Smooth muscle cell (in vitro differentiated cells): ENCODE results near the gene SNX9. TPM values are rescaled to one million over a fixed set of nuclear protein-coding genes. Genes with fewer than 3 reads are reported as not detected.

Source experiments
- DNase-seq: peaks from one replicate; lab custom pipeline; 2025; ENCODE audit not compliant: unreplicated experiment; lab: John Stamatoyannopoulos, UW
- H2AFZ ChIP-seq: fragments of 200-600 bp; sonication (generic); 2 replicates; pipeline ENCODE4 v1.6.0; 2016; ENCODE audit warnings: antibody characterized with exemption, low read depth, mild to moderate bottlenecking
- H3F3A ChIP-seq: fragments of 200-600 bp; sonication (generic); 2 replicates; pipeline ENCODE4 v1.6.0; 2017; ENCODE audit warnings: antibody characterized with exemption, low read depth
- H3K27ac ChIP-seq: fragments of 200-600 bp; sonication (generic); 2 replicates; pipeline ENCODE4 v1.5.1; 2016; ENCODE audit warnings: low read depth, mild to moderate bottlenecking
- H3K27me3 ChIP-seq: fragments of 200-600 bp; sonication (generic); 2 replicates; pipeline ENCODE4 v1.6.1; 2016; ENCODE audit warnings: low read depth, mild to moderate bottlenecking
- H3K36me3 ChIP-seq: fragments of 200-600 bp; sonication (generic); 2 replicates; pipeline ENCODE4 v1.5.1; 2016; ENCODE audit warnings: low read depth
- H3K4me1 ChIP-seq: fragments of 200-600 bp; sonication (generic); 2 replicates; pipeline ENCODE4 v1.5.1; 2016; ENCODE audit warnings: low read depth
- H3K4me2 ChIP-seq: fragments of 200-600 bp; sonication (generic); 2 replicates; pipeline ENCODE4 v1.6.0; 2016; ENCODE audit warnings: mild to moderate bottlenecking
- H3K4me3 ChIP-seq: fragments of 200-600 bp; sonication (generic); 2 replicates; pipeline ENCODE4 v1.5.1; 2016; ENCODE audit warnings: mild to moderate bottlenecking
- H3K79me2 ChIP-seq: fragments of 200-600 bp; sonication (generic); 2 replicates; pipeline ENCODE4 v1.6.0; 2016; ENCODE audit warnings: low read depth, mild to moderate bottlenecking
- H3K9ac ChIP-seq: fragments of 200-600 bp; sonication (generic); 2 replicates; pipeline ENCODE4 v1.6.0; 2016; ENCODE audit warnings: low read depth
- H3K9me3 ChIP-seq: fragments of 200-600 bp; sonication (generic); replicated peaks from 2 replicates; pipeline ENCODE4 v1.5.1; 2016; ENCODE audit warnings: low read depth
- H4K20me1 ChIP-seq: fragments of 200-600 bp; sonication (generic); 2 replicates; pipeline ENCODE4 v1.6.0; 2016; ENCODE audit warnings: low read depth
- CTCF ChIP-seq: fragments of 200-600 bp; sonication (generic); IDR thresholded peaks from 2 replicates; pipeline ENCODE4 v1.5.1; 2017; ENCODE audit warnings: borderline replicate concordance, mild to moderate bottlenecking, antibody characterized with exemption; ENCODE audit not compliant: insufficient read depth, poor library complexity, severe bottlenecking
- WGBS: methylation state at CpG from one replicate; pipeline ENCODE4 v1.1.7; 2016; ENCODE audit warnings: low lambda C conversion rate; 5-methylcytosine and 5-hydroxymethylcytosine counted together
- polyA plus RNA-seq: library from polyadenylated mRNA; unstranded; fragments of >200 nt; fragmentation: Nextera tagmentation; extraction: Ambion mirVana; gene quantifications from 2 replicates; pipeline ENCODE4 v1.2.1, GENCODE V29; 2016
- total RNA-seq: library from RNA; depleted of rRNA; stranded (reverse); fragments of >200 nt; gene quantifications from 2 replicates; pipeline ENCODE4 v1.2.3, GENCODE V29; 2014

The SNX9 gene
- total and polyA plus RNA-seq, 2 experiments from 2014 or later = 28.9 to 29.0 TPM

- no peaks in the 10 kb centered on the region for H3K4me1 ChIP-seq
- no peak overlapping the region for H2AFZ ChIP-seq
- H3K9me3 ChIP-seq = no peaks in the 10 kb centered on the region
- DNase-seq = no peak
- H3K4me3 ChIP-seq = no peak overlapping the region
- no peaks in the 10 kb centered on the region for H3K79me2 ChIP-seq
- no peak overlapping the region for H3K4me2 ChIP-seq
- no peaks in the 10 kb centered on the region for H3K27me3 ChIP-seq
- no peak overlapping the region for H3K27ac ChIP-seq
- WGBS = 100% methylated on average over 2 of the region's 2 CpGs
- peaks cover 5% of the 10 kb centered on the region for H4K20me1 ChIP-seq
- no peaks in the 10 kb centered on the region for H3F3A ChIP-seq
- peaks cover 14% of the 10 kb centered on the region for H3K36me3 ChIP-seq
- no peak overlapping the region for H3K9ac ChIP-seq
- no peak for TF ChIP-seq CTCF
Observed at GRCh38 chr6:157925771-157926170, 102.7 kb downstream of the SNX9 start.

GRCh38 chr6:157927011-157927410, 104.0 kb downstream of the SNX9 start:
- WGBS = 98% methylated on average over 7 of the region's 7 CpGs
- Histone ChIP-seq H3K27me3 (no peaks in the 10 kb centered on the region), H3F3A (no peaks in the 10 kb centered on the region), H3K9ac (no peak overlapping the region), H2AFZ (no peak overlapping the region), H3K27ac (no peak overlapping the region), H4K20me1 (no peaks in the 10 kb centered on the region), H3K4me1 (no peaks in the 10 kb centered on the region), H3K9me3 (no peaks in the 10 kb centered on the region), H3K79me2 (no peaks in the 10 kb centered on the region), H3K4me2 (no peak overlapping the region), H3K4me3 (no peak overlapping the region), H3K36me3 (peaks cover 14% of the 10 kb centered on the region)
- TF ChIP-seq CTCF = no peak
- DNase-seq = no peak

GRCh38 chr6:157928428-157928827, 105.4 kb downstream of the SNX9 start:
- H3K36me3 ChIP-seq = peaks cover 14% of the 10 kb centered on the region
- DNase-seq = no peak
- H3K4me3 ChIP-seq = no peak overlapping the region
- 96% methylated on average over 13 of the region's 13 CpGs for WGBS
- no peaks in the 10 kb centered on the region for H3K9me3 ChIP-seq
- no peaks in the 10 kb centered on the region for H4K20me1 ChIP-seq
- no peaks in the 10 kb centered on the region for H3K27me3 ChIP-seq
- no peak overlapping the region for H3K4me2 ChIP-seq
- H3K79me2 ChIP-seq = no peaks in the 10 kb centered on the region
- no peak for TF ChIP-seq CTCF
- no peak overlapping the region for H3K27ac ChIP-seq
- no peak overlapping the region for H3K9ac ChIP-seq
- no peaks in the 10 kb centered on the region for H3K4me1 ChIP-seq
- no peak overlapping the region for H2AFZ ChIP-seq
- no peaks in the 10 kb centered on the region for H3F3A ChIP-seq

- no peak for TF ChIP-seq CTCF
- WGBS = 91% methylated on average over 7 of the region's 7 CpGs
Observed at GRCh38 chr6:157929076-157929475, 106.0 kb downstream of the SNX9 start.

More at GRCh38 chr6:157929076-157929475, 106.0 kb downstream of the SNX9 start:
- H3K4me2 ChIP-seq = no peak overlapping the region
- no peaks in the 10 kb centered on the region for H4K20me1 ChIP-seq
- H3K4me3 ChIP-seq = no peak overlapping the region
- H3K79me2 ChIP-seq = no peaks in the 10 kb centered on the region
- H3K27ac ChIP-seq = no peak overlapping the region
- no peaks in the 10 kb centered on the region for H3K9me3 ChIP-seq
- no peak for DNase-seq
- no peak overlapping the region for H2AFZ ChIP-seq
- no peaks in the 10 kb centered on the region for H3K4me1 ChIP-seq
- no peaks in the 10 kb centered on the region for H3F3A ChIP-seq
- peaks cover 14% of the 10 kb centered on the region for H3K36me3 ChIP-seq
- H3K9ac ChIP-seq = no peak overlapping the region
- H3K27me3 ChIP-seq = no peaks in the 10 kb centered on the region
